Muscle of leg (tissue), 11 donors: Measurements from ENCODE around the gene DAB2. TPM values are rescaled to one million over a fixed set of nuclear protein-coding genes. Genes with fewer than 3 reads are reported as not detected.
A peak's percentile ranks its signal among the peaks of the same experiment; 100 is the strongest.
"Not testable (repeated sequence)": the region's sequence is repeated elsewhere in the genome, so short reads cannot be mapped to it uniquely, and the experiment has no call there.

ENCODE experiments used
- DNase-seq: peaks from one replicate; pipeline ENCODE4 v3.0.0; 2013
- H3K27ac ChIP-seq: one replicate; pipeline ENCODE4 v1.5.1; 2013; ENCODE audit warnings: mild to moderate bottlenecking, low read length, control low read depth
- H3K27me3 ChIP-seq: one replicate; pipeline ENCODE4 v1.6.1; 2013; ENCODE audit warnings: low read length; ENCODE audit not compliant: control insufficient read depth, insufficient read depth
- H3K36me3 ChIP-seq: one replicate; pipeline ENCODE4 v1.6.1; 2013; ENCODE audit warnings: low read length; ENCODE audit not compliant: control insufficient read depth, insufficient read depth
- H3K4me1 ChIP-seq: one replicate; pipeline ENCODE4 v1.6.1; 2013; ENCODE audit warnings: low read length; ENCODE audit not compliant: control insufficient read depth, insufficient read depth
- H3K4me3 ChIP-seq: one replicate; pipeline ENCODE4 v1.5.1; 2013; ENCODE audit warnings: low read length, control low read depth
- H3K9me3 ChIP-seq: replicated peaks from 2 replicates; pipeline ENCODE4 v1.6.1; 2013; ENCODE audit warnings: low read depth, low read length; ENCODE audit not compliant: control insufficient read depth
- WGBS: methylation state at CpG from one replicate; pipeline ENCODE4 v1.1.5; 2013; ENCODE audit warnings: missing lambda C conversion rate; ENCODE audit not compliant: insufficient coverage; 5-methylcytosine and 5-hydroxymethylcytosine counted together
- polyA plus RNA-seq, 8 donors: library from polyadenylated mRNA; unstranded; fragments of 120-200 nt; gene quantifications; one replicate each; pipeline versions ENCODE4 v1.2.1 to v1.2.3, GENCODE V29; 2013; ENCODE audit warnings: inconsistent platforms in 1 of 8, low replicate concordance in 1 of 8; ENCODE audit not compliant: insufficient read length in 8 of 8, insufficient read depth in 1 of 8
- total RNA-seq: library from RNA; stranded (reverse); fragments of 120-200 nt; gene quantifications from one replicate; pipeline ENCODE4 v1.2.4, GENCODE V29; 2013

DAB2 gene
- total and polyA plus RNA-seq, 9 donors, result 79.7 to 148 (median 106) TPM

GRCh38 chr5:39411985-39412384, 12.8 kb downstream of the DAB2 start:
- no peaks in the 10 kb centered on the region for H3K4me1 ChIP-seq

GRCh38 chr5:39411061-39411460, 13.7 kb downstream of the DAB2 start:
- DNase-seq, result no peak
- H3K4me3 ChIP-seq, result no peak overlapping the region
- peaks cover 2% of the 10 kb centered on the region for H3K36me3 ChIP-seq
- no peaks in the 10 kb centered on the region for H3K4me1 ChIP-seq
- H3K9me3 ChIP-seq, result no peaks in the 10 kb centered on the region
- no CpG with 5 or more reads among the region's 1 CpG for WGBS
- H3K27ac ChIP-seq, result no peak overlapping the region
- no peaks in the 10 kb centered on the region for H3K27me3 ChIP-seq

More at GRCh38 chr5:39411985-39412384, 12.8 kb downstream of the DAB2 start:
- no peaks in the 10 kb centered on the region for H3K27me3 ChIP-seq
- DNase-seq, result no peak
- no peaks in the 10 kb centered on the region for H3K9me3 ChIP-seq
- H3K27ac ChIP-seq, result no peak overlapping the region
- no CpG with 5 or more reads among the region's 4 CpGs for WGBS
- no peaks in the 10 kb centered on the region for H3K36me3 ChIP-seq
- no peak overlapping the region for H3K4me3 ChIP-seq

GRCh38 chr5:39409033-39409432, 15.7 kb downstream of the DAB2 start:
- peaks cover 2% of the 10 kb centered on the region for H3K36me3 ChIP-seq
- H3K27me3 ChIP-seq, result no peaks in the 10 kb centered on the region
- H3K27ac ChIP-seq, result no peak overlapping the region
- no CpG with 5 or more reads among the region's 1 CpG for WGBS
- H3K4me3 ChIP-seq, result no peak overlapping the region
- peak; percentile 78 for DNase-seq
- H3K9me3 ChIP-seq, result no peaks in the 10 kb centered on the region
- no peaks in the 10 kb centered on the region for H3K4me1 ChIP-seq

GRCh38 chr5:39405083-39405843, 19.5 kb downstream of the DAB2 start:
- no CpG with 5 or more reads among the region's 5 CpGs for WGBS
- Histone ChIP-seq H3K36me3 (peaks cover 2% of the 10 kb centered on the region), H3K9me3 (no peaks in the 10 kb centered on the region), H3K4me1 (no peaks in the 10 kb centered on the region), H3K27ac (no peak overlapping the region), H3K27me3 (no peaks in the 10 kb centered on the region), H3K4me3 (no peak overlapping the region)
- DNase-seq, result no peak

GRCh38 chr5:39403761-39404160, 21.0 kb downstream of the DAB2 start:
- not testable (repeated sequence) for H3K27ac ChIP-seq, H3K9me3 ChIP-seq, H3K4me3 ChIP-seq, H3K36me3 ChIP-seq, H3K4me1 ChIP-seq, H3K27me3 ChIP-seq, DNase-seq
- no CpG with 5 or more reads among the region's 3 CpGs for WGBS

- H3K27ac ChIP-seq, H3K4me3 ChIP-seq, H3K36me3 ChIP-seq, DNase-seq, H3K9me3 ChIP-seq, H3K27me3 ChIP-seq, H3K4me1 ChIP-seq: not testable (repeated sequence)
Observed at GRCh38 chr5:39402140-39402539, 22.6 kb downstream of the DAB2 start.

- Histone ChIP-seq H3K4me1 (no peaks in the 10 kb centered on the region), H3K4me3 (no peak overlapping the region), H3K9me3 (no peaks in the 10 kb centered on the region), H3K27me3 (no peaks in the 10 kb centered on the region), H3K27ac (no peak overlapping the region), H3K36me3 (peaks cover 8% of the 10 kb centered on the region)
- DNase-seq, result no peak
- WGBS, result no CpG with 5 or more reads among the region's 5 CpGs
Observed at GRCh38 chr5:39400713-39401578, 23.8 kb downstream of the DAB2 start.

GRCh38 chr5:39399135-39400036, 25.4 kb downstream of the DAB2 start:
- Histone ChIP-seq H3K4me1 (no peaks in the 10 kb centered on the region), H3K36me3 (peaks cover 8% of the 10 kb centered on the region), H3K27me3 (no peaks in the 10 kb centered on the region), H3K27ac (peak overlapping the region; percentile 62), H3K4me3 (no peak overlapping the region), H3K9me3 (no peaks in the 10 kb centered on the region)
- WGBS, result no CpG with 5 or more reads among the region's 1 CpG
- DNase-seq, result peak; percentile 80

- Histone ChIP-seq H3K27me3 (no peaks in the 10 kb centered on the region), H3K4me1 (no peaks in the 10 kb centered on the region), H3K4me3 (no peak overlapping the region), H3K36me3 (peaks cover 10% of the 10 kb centered on the region), H3K27ac (no peak overlapping the region), H3K9me3 (no peaks in the 10 kb centered on the region)
- 93% methylated on average over 3 of the region's 3 CpGs for WGBS
- DNase-seq, result no peak
Observed at GRCh38 chr5:39396843-39397242, 27.9 kb downstream of the DAB2 start.

- Histone ChIP-seq H3K27ac (no peak overlapping the region), H3K9me3 (no peaks in the 10 kb centered on the region), H3K4me1 (no peaks in the 10 kb centered on the region), H3K4me3 (no peak overlapping the region), H3K36me3 (peaks cover 16% of the 10 kb centered on the region), H3K27me3 (no peaks in the 10 kb centered on the region)
- no peak for DNase-seq
Observed at GRCh38 chr5:39395521-39395920, 29.3 kb downstream of the DAB2 start.
